ENCODE results near the gene DRAXIN. TPM values are rescaled to one million over a fixed set of nuclear protein-coding genes. Genes with fewer than 3 reads are reported as not detected.
A peak's percentile ranks its signal among the peaks of the same experiment; 100 is the strongest.

The DRAXIN gene
- total RNA-seq, 3 donors from 2014 or later (not counting 1 experiment from before 2014, with no cell fraction given) = 10.9 to 24.9 (median 12.1) TPM

GRCh38 chr1:11729498-11730428 is 38.3 kb downstream of the DRAXIN start:
- WGBS (ENCODE audit: insufficient coverage) = 25% methylated on average over 26 of the region's 26 CpGs
- Mint-ChIP-seq H3K4me1 (peaks cover 37 to 39% of the 10 kb centered on the region in 2 donors), H3K27me3 (ENCODE audit: low read depth in 2 of 2) (no peaks in the 10 kb centered on the region), H3K36me3 (no peaks in the 10 kb centered on the region), H3K4me3 (peak overlapping the region; percentile 91), H3K9me3 (no peaks in the 10 kb centered on the region), H3K27ac (peak overlapping the region; percentile 88 to 95)
- Histone ChIP-seq H3K36me3 (ENCODE audit: control insufficient read depth, insufficient read depth, low read length) (no peaks in the 10 kb centered on the region), H3K27me3 (ENCODE audit: control insufficient read depth, insufficient read depth, low read length) (no peaks in the 10 kb centered on the region), H3K9me3 (ENCODE audit: control insufficient read depth, insufficient read depth, low read length) (no peaks in the 10 kb centered on the region), H3K27ac (ENCODE audit: low read length) (peak overlapping the region; percentile 59), H3K4me1 (ENCODE audit: control insufficient read depth, insufficient read depth, low read length) (peaks cover 62% of the 10 kb centered on the region), H3K4me3 (ENCODE audit: low read length) (no peak overlapping the region)
- no peak for TF ChIP-seq CTCF (IDR thresholded peaks at IDR 0.05)
- peak in 2 of 3 donors; percentile 47 to 54 for ATAC-seq
- intact Hi-C loops (cut with micrococcal nuclease) = loop anchor here (1.0 to 10.0 kb wide), 3 partner anchors 36 to 695 kb away; partner anchors contain the start of gene MTOR
- DNase-seq = no peak

- H3K27me3 ChIP-seq (ENCODE audit: control insufficient read depth, insufficient read depth, low read length) = no peaks in the 10 kb centered on the region
- H3K27ac ChIP-seq (ENCODE audit: low read length) = peak overlapping the region; percentile 81
- H3K9me3 ChIP-seq (ENCODE audit: control insufficient read depth, insufficient read depth, low read length) = no peaks in the 10 kb centered on the region
- ATAC-seq (peak; percentile 84 to 91 (median 90)), DNase-seq (peak in 1 of 2 donors; percentile 81)
- H3K4me3 ChIP-seq (ENCODE audit: low read length) = peak overlapping the region; percentile 6
- Mint-ChIP-seq H3K36me3 (no peaks in the 10 kb centered on the region), H3K27me3 (ENCODE audit: low read depth in 2 of 2) (no peaks in the 10 kb centered on the region), H3K4me1 (peaks cover 39 to 42% of the 10 kb centered on the region in 2 donors), H3K9me3 (no peaks in the 10 kb centered on the region), H3K4me3 (peak overlapping the region; percentile 91), H3K27ac (peak overlapping the region; percentile 88 to 95)
- peaks cover 60% of the 10 kb centered on the region for H3K4me1 ChIP-seq (ENCODE audit: control insufficient read depth, insufficient read depth, low read length)
- no peaks in the 10 kb centered on the region for H3K36me3 ChIP-seq (ENCODE audit: control insufficient read depth, insufficient read depth, low read length)
- 0% methylated on average over 5 of the region's 5 CpGs for WGBS (ENCODE audit: insufficient coverage)
- no peak for TF ChIP-seq CTCF (IDR thresholded peaks at IDR 0.05)
- intact Hi-C loops (cut with micrococcal nuclease) = loop anchor here (1.0 to 10.0 kb wide), 2 partner anchors 37 to 466 kb away; partner anchors contain the start of gene MTOR
Measured at GRCh38 chr1:11730429-11730891, 39.0 kb downstream of the DRAXIN start.

GRCh38 chr1:11731691-11732283 is 40.3 kb downstream of the DRAXIN start:
- H3K27me3 ChIP-seq (ENCODE audit: control insufficient read depth, insufficient read depth, low read length) = no peaks in the 10 kb centered on the region
- peaks cover 65% of the 10 kb centered on the region for H3K4me1 ChIP-seq (ENCODE audit: control insufficient read depth, insufficient read depth, low read length)
- intact Hi-C loops (cut with micrococcal nuclease) = loop anchor here (10.0 kb wide), 1 partner anchor 467 kb away; the partner anchor contains the start of gene MTOR
- no peak for TF ChIP-seq CTCF (IDR thresholded peaks at IDR 0.05)
- Mint-ChIP-seq H3K36me3 (no peaks in the 10 kb centered on the region), H3K4me3 (peak overlapping the region; percentile 91), H3K9me3 (no peaks in the 10 kb centered on the region), H3K27me3 (ENCODE audit: low read depth in 2 of 2) (no peaks in the 10 kb centered on the region), H3K4me1 (peaks cover 48 to 52% of the 10 kb centered on the region in 2 donors), H3K27ac (peak overlapping the region; percentile 88 to 95)
- peak in 2 of 3 donors; percentile 24 to 28 for ATAC-seq
- peak overlapping the region; percentile 81 for H3K27ac ChIP-seq (ENCODE audit: low read length)
- H3K36me3 ChIP-seq (ENCODE audit: control insufficient read depth, insufficient read depth, low read length) = no peaks in the 10 kb centered on the region
- peak overlapping the region; percentile 25 for H3K4me3 ChIP-seq (ENCODE audit: low read length)
- DNase-seq = peak in 1 of 2 donors; percentile 56
- WGBS (ENCODE audit: insufficient coverage) = 23% methylated on average over 16 of the region's 17 CpGs
- H3K9me3 ChIP-seq (ENCODE audit: control insufficient read depth, insufficient read depth, low read length) = no peaks in the 10 kb centered on the region
